HL-60 (cell line): ENCODE results near the gene TEAD4.

Experiments used
- GABPA ChIP-seq: IDR thresholded peaks from 2 replicates; pipeline ENCODE4 v1.6.1; 2012; ENCODE audit warnings: low read depth
- POLR2AphosphoS5 ChIP-seq: IDR thresholded peaks from 2 replicates; pipeline ENCODE4 v1.6.1; 2012; ENCODE audit warnings: low read depth
- SPI1 ChIP-seq: IDR thresholded peaks from 2 replicates; pipeline ENCODE4 v1.6.1; 2012; ENCODE audit warnings: low read depth, mild to moderate bottlenecking, borderline replicate concordance
- TF ChIP-seq, protein P1 (sequence below): IDR thresholded peaks from one replicate; pipeline ENCODE4 v1.5.1; 2011; ENCODE audit warnings: low read length, control low read depth, inconsistent platforms; ENCODE audit not compliant: insufficient read depth
- TF ChIP-seq, protein P2 (sequence below): IDR thresholded peaks from 2 replicates; pipeline ENCODE4 v1.6.1; 2012; ENCODE audit warnings: low read depth; ENCODE audit not compliant: insufficient replicate concordance

- TF ChIP-seq, protein P1, sequence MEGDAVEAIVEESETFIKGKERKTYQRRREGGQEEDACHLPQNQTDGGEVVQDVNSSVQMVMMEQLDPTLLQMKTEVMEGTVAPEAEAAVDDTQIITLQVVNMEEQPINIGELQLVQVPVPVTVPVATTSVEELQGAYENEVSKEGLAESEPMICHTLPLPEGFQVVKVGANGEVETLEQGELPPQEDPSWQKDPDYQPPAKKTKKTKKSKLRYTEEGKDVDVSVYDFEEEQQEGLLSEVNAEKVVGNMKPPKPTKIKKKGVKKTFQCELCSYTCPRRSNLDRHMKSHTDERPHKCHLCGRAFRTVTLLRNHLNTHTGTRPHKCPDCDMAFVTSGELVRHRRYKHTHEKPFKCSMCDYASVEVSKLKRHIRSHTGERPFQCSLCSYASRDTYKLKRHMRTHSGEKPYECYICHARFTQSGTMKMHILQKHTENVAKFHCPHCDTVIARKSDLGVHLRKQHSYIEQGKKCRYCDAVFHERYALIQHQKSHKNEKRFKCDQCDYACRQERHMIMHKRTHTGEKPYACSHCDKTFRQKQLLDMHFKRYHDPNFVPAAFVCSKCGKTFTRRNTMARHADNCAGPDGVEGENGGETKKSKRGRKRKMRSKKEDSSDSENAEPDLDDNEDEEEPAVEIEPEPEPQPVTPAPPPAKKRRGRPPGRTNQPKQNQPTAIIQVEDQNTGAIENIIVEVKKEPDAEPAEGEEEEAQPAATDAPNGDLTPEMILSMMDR: no peak
- TF ChIP-seq POLR2AphosphoS5 (no peak), SPI1 (no peak), GABPA (no peak)
- TF ChIP-seq, protein P2, sequence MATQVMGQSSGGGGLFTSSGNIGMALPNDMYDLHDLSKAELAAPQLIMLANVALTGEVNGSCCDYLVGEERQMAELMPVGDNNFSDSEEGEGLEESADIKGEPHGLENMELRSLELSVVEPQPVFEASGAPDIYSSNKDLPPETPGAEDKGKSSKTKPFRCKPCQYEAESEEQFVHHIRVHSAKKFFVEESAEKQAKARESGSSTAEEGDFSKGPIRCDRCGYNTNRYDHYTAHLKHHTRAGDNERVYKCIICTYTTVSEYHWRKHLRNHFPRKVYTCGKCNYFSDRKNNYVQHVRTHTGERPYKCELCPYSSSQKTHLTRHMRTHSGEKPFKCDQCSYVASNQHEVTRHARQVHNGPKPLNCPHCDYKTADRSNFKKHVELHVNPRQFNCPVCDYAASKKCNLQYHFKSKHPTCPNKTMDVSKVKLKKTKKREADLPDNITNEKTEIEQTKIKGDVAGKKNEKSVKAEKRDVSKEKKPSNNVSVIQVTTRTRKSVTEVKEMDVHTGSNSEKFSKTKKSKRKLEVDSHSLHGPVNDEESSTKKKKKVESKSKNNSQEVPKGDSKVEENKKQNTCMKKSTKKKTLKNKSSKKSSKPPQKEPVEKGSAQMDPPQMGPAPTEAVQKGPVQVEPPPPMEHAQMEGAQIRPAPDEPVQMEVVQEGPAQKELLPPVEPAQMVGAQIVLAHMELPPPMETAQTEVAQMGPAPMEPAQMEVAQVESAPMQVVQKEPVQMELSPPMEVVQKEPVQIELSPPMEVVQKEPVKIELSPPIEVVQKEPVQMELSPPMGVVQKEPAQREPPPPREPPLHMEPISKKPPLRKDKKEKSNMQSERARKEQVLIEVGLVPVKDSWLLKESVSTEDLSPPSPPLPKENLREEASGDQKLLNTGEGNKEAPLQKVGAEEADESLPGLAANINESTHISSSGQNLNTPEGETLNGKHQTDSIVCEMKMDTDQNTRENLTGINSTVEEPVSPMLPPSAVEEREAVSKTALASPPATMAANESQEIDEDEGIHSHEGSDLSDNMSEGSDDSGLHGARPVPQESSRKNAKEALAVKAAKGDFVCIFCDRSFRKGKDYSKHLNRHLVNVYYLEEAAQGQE: no peak
Observed at GRCh38 chr12:2936301-2936700, 22.9 kb upstream of the TEAD4 start.
